HL-60/S4 (cell line): ENCODE data around the gene FKBP4.
"Not testable (repeated sequence)": the region's sequence is repeated elsewhere in the genome, so short reads cannot be mapped to it uniquely, and the experiment has no call there.

ENCODE experiments used
- in situ Hi-C: fragments of 300-500 bp; cut with MboI; formaldehyde crosslinking; loops from 2 replicates; pipeline ENCODE4 v1.14.3; 2022; ENCODE audit warnings: low sequenced_read_pairs

FKBP4 gene, protein sequence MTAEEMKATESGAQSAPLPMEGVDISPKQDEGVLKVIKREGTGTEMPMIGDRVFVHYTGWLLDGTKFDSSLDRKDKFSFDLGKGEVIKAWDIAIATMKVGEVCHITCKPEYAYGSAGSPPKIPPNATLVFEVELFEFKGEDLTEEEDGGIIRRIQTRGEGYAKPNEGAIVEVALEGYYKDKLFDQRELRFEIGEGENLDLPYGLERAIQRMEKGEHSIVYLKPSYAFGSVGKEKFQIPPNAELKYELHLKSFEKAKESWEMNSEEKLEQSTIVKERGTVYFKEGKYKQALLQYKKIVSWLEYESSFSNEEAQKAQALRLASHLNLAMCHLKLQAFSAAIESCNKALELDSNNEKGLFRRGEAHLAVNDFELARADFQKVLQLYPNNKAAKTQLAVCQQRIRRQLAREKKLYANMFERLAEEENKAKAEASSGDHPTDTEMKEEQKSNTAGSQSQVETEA

DNA sequence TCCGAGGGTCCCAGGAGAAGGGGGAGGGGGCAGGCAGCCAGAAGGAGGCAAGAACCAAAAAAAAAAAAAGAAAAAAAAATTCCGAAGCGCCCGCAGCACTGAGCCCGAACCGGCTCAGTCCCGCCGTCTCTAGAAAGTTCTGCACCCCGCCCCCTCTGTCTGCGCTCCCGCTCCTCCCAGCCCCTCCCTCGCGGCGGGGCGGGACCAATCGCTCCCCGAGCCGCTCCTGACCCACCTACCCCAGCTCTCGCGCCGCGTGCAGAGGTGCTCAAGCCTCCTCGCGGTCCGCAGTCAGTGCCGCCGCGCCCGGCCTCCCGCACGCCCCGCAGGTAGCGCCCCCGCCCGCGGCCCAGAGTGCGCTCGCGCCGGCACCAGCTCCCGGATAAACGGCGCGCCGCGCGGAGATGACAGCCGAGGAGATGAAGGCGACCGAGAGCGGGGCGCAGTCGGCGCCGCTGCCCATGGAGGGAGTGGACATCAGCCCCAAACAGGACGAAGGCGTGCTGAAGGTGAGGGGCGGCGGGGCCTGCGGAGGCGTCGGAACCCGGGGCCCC, at the start of gene FKBP4:
FKBP4 (plus strand) TSS at position 235 of the 554 bp plus-strand sequence; CDS start at position 405, 170 bp downstream.
- in situ Hi-C loops = loop anchor here (5.0 kb wide), 1 partner anchor 113 kb away; no protein-coding TSS in a partner anchor

DNA sequence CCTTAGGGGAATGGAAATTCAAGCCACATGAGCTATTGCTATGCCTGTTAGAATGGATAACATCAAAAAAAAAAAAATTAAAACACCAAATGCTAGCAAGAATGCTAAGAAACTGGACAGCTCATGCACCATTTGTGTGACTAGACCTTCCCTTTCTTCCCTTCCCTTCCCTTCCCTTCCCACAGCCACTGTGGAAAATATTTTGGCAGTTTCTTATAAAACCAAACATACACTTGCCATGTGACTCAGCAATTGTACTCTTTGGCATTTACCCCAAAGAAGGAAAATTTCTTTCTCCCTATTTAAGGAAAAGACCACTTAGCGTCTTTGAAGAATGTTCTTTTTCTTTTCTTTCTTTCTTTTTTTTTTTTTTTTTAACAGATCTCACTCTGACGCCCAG, 49.1 kb upstream of the FKBP4 start:
- in situ Hi-C loops = no loop called here

DNA sequence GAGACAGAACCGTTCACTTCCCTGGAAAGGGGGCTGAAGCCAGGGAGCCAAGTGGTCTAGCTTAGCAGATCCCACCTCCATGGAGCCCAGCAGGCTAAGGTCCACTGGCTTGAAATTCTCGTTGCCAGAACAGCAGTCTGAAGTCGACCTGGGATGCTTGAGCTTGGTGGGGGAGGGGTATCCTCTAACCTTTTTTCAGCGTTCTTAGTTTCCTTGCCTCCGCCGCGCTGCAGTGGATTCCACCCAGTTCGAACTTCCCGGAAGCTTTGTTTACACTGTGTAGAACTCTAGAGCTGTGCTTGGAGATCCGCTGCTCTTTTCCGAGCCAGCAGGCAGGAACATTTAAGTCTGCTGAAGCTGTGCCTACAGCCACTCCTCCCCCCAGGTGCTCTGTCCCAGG, 45.2 kb upstream of the FKBP4 start:
- in situ Hi-C loops = no loop called here

GRCh38 chr12:2750185-2750584, 44.6 kb upstream of the FKBP4 start:
- in situ Hi-C loops = no loop called here

DNA sequence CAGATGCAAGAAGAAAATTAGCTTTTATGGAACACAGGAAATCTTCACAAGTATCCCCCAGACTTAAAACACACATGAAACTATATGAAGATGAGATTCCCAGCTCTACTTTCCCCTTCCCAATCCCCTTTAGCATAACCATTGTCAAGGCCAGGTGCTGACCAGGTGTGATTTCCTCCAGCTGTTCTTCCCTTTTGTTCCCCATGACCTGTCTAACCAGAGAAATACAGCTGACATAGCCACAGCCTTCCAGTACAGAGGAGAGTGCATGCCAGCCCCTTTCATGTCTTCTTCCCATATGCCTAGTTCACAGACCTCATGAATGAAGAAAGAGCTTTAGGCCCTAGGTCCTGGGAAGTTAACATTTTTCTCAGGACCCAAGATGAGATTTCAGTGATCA, 43.5 kb upstream of the FKBP4 start:
- in situ Hi-C loops = no loop called here

DNA sequence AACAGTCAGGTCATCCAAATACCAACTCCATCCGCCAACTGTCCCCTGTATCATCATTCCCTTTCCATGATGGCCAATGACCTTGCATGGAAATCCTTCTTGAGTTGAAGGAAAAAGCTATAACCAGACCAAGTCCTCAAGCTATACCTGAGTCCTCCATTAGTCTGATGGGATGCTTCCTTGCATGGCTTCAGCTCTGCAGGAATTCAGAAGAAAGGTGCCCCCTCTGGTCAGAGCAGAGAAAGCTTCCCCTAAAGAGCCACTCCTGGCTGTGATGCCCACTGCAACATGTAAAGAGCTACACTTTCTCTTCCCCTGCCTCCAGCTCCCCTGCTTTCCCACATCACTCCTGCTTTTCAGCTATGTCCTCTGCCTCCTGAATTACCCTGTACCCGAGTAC, 43.1 kb upstream of the FKBP4 start:
- in situ Hi-C loops = no loop called here

DNA sequence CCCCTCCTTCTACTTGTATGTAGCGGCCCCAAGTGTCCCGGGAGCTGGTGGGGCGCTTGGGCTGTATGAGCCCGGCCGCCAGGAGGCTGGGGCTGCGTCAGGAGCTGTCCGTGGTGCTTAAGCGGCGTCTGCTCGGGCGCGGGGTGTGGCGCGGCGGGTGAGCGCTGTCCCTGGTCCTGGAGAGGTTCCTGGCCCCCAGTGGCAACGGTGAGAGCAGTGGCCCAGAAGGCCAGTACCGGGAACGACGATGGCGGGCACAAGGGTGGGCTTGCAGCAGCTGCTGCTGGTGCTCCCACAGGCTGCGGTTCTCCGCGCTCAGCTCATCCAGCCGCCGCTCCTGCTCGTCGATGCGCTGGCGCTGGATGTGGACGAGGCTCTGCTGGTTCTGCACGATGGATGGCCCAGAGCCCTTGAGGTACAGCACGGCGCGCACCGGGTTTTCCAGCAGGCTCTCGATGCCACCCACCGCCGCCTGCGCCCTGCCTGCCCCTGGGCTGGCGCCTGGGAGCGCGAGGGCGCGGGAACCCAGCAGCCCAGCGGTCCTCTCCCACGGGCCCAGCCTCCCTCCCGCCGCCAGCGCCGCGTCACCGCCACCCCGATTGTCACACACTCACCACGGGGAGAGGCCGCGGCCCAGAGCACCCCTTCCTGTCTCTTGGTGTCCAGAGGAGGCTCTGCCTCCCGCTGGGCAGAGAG, 41.9 kb upstream of the FKBP4 start:
- in situ Hi-C loops = no loop called here

GRCh38 chr12:2753536-2753935, 41.2 kb upstream of the FKBP4 start:
- in situ Hi-C loops = no loop called here

DNA sequence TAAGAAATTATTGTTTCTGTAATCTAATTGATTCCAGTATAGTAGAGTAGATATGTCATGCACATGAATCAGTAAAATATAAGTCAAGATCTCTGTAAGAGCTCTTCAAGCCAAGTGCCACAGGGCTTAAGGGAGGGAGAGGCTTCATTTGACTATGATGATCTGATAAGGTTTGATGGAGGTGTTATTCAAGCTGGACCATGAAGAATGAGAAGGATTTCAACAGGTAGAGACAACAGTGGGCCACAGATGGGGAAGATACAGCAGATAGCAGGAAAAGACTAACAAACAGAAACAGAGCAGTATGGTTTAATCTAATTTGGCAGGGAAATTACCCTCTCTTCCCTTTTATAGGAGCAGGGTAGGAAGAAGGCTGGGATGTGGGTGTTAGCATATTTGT, 40.6 kb upstream of the FKBP4 start:
- in situ Hi-C loops = no loop called here

DNA sequence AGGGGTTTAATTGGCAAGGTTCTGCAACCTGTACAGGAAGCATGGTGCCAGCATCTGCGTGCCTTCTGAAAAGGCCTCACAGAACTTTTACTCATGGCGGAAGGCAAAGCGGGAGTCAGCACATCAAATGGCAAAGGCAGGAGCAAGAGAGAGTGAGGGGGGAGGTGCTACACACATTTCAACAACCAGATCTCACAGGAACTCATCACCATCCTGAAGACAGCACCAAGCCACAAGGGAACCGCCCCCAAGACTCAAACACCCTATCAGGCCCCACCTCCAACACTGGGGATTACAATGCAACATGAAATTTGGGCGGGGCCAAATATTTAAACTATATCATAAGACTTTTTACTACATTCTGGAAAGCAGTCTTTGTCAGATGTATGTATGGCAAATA, 38.0 kb upstream of the FKBP4 start:
- in situ Hi-C loops = no loop called here

DNA sequence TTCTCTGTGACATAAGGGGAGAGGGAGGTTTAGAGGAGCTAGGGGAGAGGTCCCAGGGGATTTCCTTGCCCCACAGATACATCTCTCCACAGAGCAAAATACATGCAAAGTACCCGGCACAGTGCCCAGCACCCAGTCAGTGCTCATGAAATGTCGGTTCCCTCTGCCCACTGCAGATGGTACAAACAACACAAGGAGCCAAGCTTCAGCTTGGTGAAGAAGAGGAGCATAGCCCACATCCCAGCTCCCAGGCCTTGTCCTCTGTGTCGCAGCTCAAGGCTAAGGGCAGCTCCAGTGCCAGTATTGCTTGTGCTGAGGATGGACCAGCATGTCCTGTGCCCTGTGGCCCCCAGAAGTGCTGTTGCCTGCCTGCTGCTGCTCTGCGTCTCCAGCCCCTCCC, 35.0 kb upstream of the FKBP4 start:
- in situ Hi-C loops = no loop called here

GRCh38 chr12:2764398-2764797, 30.4 kb upstream of the FKBP4 start:
- in situ Hi-C loops = no loop called here

DNA sequence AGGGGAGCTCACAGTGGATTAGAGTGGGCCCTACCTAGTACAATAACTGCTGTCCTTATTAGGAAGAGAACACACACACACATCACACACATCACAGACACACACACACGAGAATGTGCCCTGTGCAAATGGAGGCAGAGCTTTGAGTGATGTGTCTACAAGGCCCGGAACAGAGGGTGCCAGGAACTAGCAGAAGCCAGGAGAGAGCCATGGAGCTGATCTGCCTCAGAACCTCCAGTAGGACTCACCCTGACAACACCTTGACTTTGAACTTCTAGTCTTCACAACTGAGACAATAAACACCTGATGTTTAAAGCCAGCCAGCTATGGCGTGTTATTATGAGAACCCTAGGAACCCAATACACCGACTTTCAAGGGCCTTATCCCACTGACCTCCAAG, 29.7 kb upstream of the FKBP4 start:
- in situ Hi-C loops = no loop called here

DNA sequence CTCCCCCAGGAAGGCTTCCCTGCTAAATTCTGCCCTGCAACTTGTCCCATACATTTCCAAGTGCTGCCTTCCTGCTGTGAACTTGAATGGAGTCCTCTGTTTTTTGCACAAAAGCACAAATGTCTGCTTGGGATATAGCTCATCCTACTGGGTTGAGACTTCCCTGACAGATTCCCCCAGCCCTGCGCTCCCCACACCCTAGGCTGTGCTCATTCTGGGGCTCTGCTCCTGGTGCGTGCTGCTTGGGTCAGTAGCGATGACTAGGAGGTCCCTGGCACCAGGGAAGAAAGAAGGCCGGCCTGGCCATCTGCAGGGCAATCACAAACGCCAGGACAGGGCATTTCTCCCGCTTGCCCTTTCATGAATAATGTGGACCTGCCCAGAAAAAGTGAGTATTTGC, 29.2 kb upstream of the FKBP4 start:
- in situ Hi-C loops = no loop called here

DNA sequence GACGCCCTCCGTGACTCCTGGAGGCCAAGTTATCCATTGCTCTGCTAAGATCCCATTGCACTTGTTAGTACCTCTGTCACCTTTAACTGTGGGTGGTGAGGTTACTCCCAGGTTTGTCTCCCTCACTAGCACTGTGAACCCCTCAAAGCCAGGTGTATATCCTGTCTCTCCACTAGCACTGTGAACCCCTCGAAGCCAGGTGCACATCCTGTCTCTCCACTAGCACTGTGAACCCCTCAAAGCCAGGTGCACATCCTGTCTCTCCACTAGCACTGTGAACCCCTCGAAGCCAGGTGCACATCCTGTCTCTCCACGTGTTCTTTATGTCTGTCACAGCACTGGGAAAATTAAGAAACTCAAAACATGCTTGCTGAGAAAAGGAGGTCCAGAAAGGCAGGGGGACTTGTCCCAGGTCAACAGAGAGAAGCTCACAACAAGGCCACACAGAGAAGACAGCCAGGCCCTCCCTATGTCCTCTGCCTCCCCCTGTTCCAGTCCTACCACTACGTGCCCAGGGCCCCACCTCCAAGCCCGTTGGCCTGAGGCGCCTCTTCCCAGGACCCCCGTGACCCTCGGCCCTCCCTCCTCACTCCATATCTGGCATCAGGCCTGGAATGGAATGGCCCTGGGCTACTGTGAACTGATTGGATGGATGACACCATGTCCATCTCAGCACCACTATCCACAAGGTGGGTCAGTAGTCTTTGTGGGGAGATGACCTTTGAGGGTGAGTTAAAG, 26.4 kb upstream of the FKBP4 start:
- in situ Hi-C loops = no loop called here

- in situ Hi-C loops = no loop called here
These were observed 24.8 kb upstream of the FKBP4 start for GRCh38 chr12:2769866-2770533.

GRCh38 chr12:2770544-2770943, 24.2 kb upstream of the FKBP4 start:
- in situ Hi-C loops = not testable (repeated sequence)

- in situ Hi-C loops = no loop called here
These were observed 22.4 kb upstream of the FKBP4 start for GRCh38 chr12:2772370-2772769.

GRCh38 chr12:2773199-2773875, 21.4 kb upstream of the FKBP4 start:
- in situ Hi-C loops = no loop called here

DNA sequence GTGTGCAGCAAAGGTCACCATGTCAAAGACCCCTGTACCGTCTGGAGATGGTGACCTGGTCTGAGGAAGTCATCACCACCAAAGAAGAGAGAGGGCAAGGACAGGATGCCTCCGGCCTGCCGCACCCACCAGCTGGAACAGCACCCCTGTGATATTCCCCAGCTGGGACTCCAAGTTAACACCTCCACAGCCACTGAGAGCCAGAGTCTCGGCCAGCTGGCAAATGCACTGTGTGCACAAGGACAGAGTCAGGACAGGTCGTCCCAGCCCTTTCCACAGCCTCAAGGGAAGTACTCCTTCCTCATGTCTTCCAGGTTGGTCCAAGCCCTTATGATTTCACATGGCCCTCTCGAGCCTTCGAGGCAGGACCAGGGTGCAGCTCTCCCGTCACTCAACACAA, 19.3 kb upstream of the FKBP4 start:
- in situ Hi-C loops = no loop called here
